GM12891 (cell line): ENCODE results near the gene KRTAP23-1. TPM values are rescaled to one million over a fixed set of nuclear protein-coding genes. Genes with fewer than 3 reads are reported as not detected.

Source experiments
- DNase-seq: peaks from one replicate; pipeline ENCODE4 v3.0.0; 2011; ENCODE audit warnings: low spot score; ENCODE audit not compliant: insufficient read length
- FAIRE-seq: peaks from 2 replicates; lab custom pipeline; 2011; peaks lifted over from hg19 to GRCh38; lab: Jason Lieb, UNC
- PAX5 ChIP-seq: IDR thresholded peaks from 2 replicates; pipeline ENCODE4 v1.6.1; 2011; ENCODE audit warnings: low read length, moderate library complexity, mild to moderate bottlenecking; ENCODE audit not compliant: insufficient read depth, severe bottlenecking
- POLR2A ChIP-seq: IDR thresholded peaks from 2 replicates; pipeline ENCODE4 v1.6.1; 2011; ENCODE audit warnings: low read depth, low read length, control low read depth
- POLR2AphosphoS5 ChIP-seq: IDR thresholded peaks from 2 replicates; pipeline ENCODE4 v1.6.1; 2011; ENCODE audit warnings: low read depth, low read length, control low read depth
- POU2F2 ChIP-seq: IDR thresholded peaks from 2 replicates; pipeline ENCODE4 v1.6.1; 2011; ENCODE audit warnings: low read depth, mild to moderate bottlenecking, control low read depth, low read length, moderate library complexity
- SPI1 ChIP-seq: IDR thresholded peaks from 2 replicates; pipeline ENCODE4 v1.6.1; 2011; ENCODE audit warnings: low read depth, low read length, control low read depth
- TAF1 ChIP-seq: IDR thresholded peaks from 2 replicates; pipeline ENCODE4 v1.6.1; 2011; ENCODE audit warnings: low read depth, low read length, control low read depth
- polyA plus RNA-seq: library from polyadenylated mRNA; unstranded; fragments of >200 nt; gene quantifications from one replicate; pipeline ENCODE4 v1.2.1, GENCODE V29; 2012; ENCODE audit warnings: low read depth, missing spikeins, inconsistent platforms; ENCODE audit not compliant: missing spikeins

The KRTAP23-1 gene, protein sequence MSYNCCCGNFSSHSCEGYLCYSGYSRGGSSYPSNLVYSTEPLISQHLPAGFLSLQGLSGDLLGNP
- not detected for polyA plus RNA-seq

- no peak for DNase-seq
- no peak for FAIRE-seq
- TF ChIP-seq SPI1 (no peak), TAF1 (no peak), PAX5 (no peak), POLR2A (no peak), POLR2AphosphoS5 (no peak), POU2F2 (no peak)
Measured at GRCh38 chr21:30348506-30348905, at the start of gene KRTAP23-1. TSS of gene KRTAP23-1 (minus strand) at chr21:30348606. CDS start at chr21:30348606, 0 bp downstream.

GRCh38 chr21:30395731-30396130, 47.3 kb upstream of the KRTAP23-1 start, which contains the start of gene KRTAP13-1:
TSS of gene KRTAP13-1 (plus strand) at chr21:30396031. CDS start at chr21:30396087, 56 bp downstream.
- FAIRE-seq, result no peak
- no peak for TF ChIP-seq POLR2A
- TF ChIP-seq TAF1, result no peak
- no peak for TF ChIP-seq POU2F2
- no peak for TF ChIP-seq PAX5
- TF ChIP-seq SPI1, result no peak
- no peak for TF ChIP-seq POLR2AphosphoS5
- no peak for DNase-seq

- DNase-seq (no peak), FAIRE-seq (no peak)
- no peak for TF ChIP-seq POLR2A
- no peak for TF ChIP-seq TAF1
- TF ChIP-seq PAX5, result no peak
- TF ChIP-seq POLR2AphosphoS5, result no peak
- TF ChIP-seq POU2F2, result no peak
- TF ChIP-seq SPI1, result no peak
Measured at GRCh38 chr21:30391492-30392025, 43.2 kb upstream of the KRTAP23-1 start.

- DNase-seq, result no peak
- TF ChIP-seq POU2F2 (no peak), POLR2A (no peak), POLR2AphosphoS5 (no peak), TAF1 (no peak), SPI1 (no peak), PAX5 (no peak)
- no peak for FAIRE-seq
Measured at GRCh38 chr21:30382201-30382600, 33.8 kb upstream of the KRTAP23-1 start.

- DNase-seq (no peak), FAIRE-seq (no peak)
- TF ChIP-seq SPI1, result no peak
- TF ChIP-seq PAX5, result no peak
- no peak for TF ChIP-seq POLR2A
- no peak for TF ChIP-seq POU2F2
- no peak for TF ChIP-seq POLR2AphosphoS5
- no peak for TF ChIP-seq TAF1
Measured at GRCh38 chr21:30372139-30372770, 23.8 kb upstream of the KRTAP23-1 start, which contains the start of gene KRTAP13-2. TSS of gene KRTAP13-2 (minus strand) at chr21:30372271. CDS start at chr21:30372213, 58 bp downstream.

DNA sequence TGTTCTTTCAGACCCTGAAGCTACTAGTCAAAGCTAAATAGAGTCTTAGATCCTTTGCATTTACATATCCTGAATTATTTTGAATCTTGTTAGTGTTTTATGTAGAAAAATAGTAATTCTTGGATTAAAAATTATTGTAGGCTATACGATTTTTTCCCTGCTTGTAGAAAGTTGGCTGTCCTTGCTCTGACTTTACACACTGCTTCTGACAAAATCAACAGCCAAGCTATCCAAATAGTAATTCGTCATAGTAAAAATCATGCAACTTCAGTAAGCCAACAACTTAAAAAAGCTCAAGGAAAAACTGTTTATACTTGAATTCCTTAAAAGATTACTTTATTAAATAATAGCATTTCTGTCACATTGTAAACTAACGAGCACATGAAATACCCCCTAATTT, 7.5 kb upstream of the KRTAP23-1 start:
- no peak for DNase-seq
- no peak for FAIRE-seq
- TF ChIP-seq TAF1 (no peak), POLR2A (no peak), POLR2AphosphoS5 (no peak), PAX5 (no peak), SPI1 (no peak), POU2F2 (no peak)

DNA sequence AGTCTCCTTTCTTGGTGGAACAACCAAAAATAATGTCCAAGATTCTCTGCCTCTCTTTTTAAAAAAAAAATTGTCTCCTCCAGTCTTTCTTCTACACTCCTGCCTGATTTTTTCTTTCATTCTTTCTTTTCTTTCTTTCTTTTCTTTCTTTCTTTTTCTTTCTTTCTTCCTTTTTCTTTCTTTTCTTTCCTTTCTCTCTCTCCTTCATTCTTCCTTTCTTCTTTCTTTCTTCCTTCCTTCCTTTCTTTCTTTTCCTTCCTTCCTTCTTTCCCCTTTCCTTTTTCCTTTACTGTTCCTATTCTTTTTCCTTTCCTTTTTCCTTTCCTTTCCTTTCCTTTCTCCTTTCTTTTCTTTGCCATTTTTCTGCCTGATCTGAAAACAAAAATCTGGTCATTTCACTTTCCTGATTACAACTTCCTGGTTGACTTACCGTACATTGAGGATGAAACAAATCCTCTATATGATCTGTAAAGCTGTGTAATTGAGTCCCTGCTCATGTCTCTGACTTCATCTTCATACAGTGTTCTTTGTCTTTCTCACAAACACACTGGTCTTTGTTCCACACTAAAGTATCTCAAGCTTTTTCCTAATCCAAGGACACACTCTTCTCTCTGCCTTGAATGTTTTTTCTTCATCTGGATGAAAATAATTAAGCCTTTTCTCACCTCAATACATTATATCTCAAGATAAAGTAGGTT, 6.1 kb upstream of the KRTAP23-1 start:
- FAIRE-seq (no peak), DNase-seq (no peak)
- TF ChIP-seq SPI1, result no peak
- TF ChIP-seq POLR2AphosphoS5, result no peak
- no peak for TF ChIP-seq POLR2A
- no peak for TF ChIP-seq TAF1
- TF ChIP-seq PAX5, result no peak
- TF ChIP-seq POU2F2, result no peak

DNA sequence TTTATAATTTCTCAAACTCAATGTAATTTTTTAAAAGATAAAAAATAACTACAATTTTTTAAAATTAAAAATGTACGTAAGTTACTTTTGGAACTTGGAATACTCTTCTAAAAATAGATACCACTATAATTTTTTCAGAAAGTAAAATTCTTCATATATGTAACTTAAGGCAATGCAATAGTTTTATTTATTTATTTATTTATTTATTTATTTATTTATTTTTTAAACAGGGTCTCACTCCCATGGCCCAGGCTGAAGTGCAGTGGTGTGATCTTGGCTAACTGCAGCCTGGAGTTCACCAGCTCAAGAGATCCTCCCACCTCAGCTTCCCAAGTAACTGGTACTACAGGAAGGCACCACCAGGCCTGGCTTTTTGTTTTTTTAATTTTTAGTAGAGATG, 3.1 kb upstream of the KRTAP23-1 start:
- no peak for DNase-seq
- TF ChIP-seq POLR2A, result no peak
- TF ChIP-seq SPI1, result no peak
- TF ChIP-seq POLR2AphosphoS5, result no peak
- no peak for TF ChIP-seq POU2F2
- no peak for TF ChIP-seq PAX5
- no peak for TF ChIP-seq TAF1
- no peak for FAIRE-seq

DNA sequence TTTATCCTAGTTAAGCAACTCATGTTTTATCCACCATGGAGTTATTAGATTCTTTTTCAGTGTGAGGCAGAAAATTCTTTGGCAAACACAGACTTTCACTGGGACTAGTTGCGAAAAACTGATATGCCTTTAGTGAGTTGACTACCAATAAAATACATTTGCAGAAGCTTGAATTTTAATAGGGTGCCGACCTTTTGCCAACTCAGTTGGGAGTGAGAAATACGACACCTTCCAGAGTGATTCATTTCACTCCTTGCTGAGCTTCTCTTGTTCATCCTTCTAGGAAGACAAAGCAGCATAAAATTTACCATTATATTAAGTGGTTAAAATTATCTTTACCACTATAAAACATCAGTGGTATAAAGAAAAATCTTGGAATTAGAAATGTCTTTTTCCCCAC, 1.2 kb upstream of the KRTAP23-1 start:
- FAIRE-seq, result no peak
- TF ChIP-seq POLR2A (no peak), PAX5 (no peak), POU2F2 (no peak), SPI1 (no peak), POLR2AphosphoS5 (no peak)
- DNase-seq, result no peak
